GM12873 (cell line): ENCODE results near the gene COBL.

Experiments used
- TF ChIP-seq, protein P1 (sequence below): IDR thresholded peaks from 2 replicates; pipeline ENCODE4 v1.5.1; 2012; ENCODE audit warnings: low read depth, mild to moderate bottlenecking, moderate library complexity, low read length, control low read depth; ENCODE audit not compliant: insufficient read depth; ENCODE audit errors: missing control alignments

COBL gene

DNA sequence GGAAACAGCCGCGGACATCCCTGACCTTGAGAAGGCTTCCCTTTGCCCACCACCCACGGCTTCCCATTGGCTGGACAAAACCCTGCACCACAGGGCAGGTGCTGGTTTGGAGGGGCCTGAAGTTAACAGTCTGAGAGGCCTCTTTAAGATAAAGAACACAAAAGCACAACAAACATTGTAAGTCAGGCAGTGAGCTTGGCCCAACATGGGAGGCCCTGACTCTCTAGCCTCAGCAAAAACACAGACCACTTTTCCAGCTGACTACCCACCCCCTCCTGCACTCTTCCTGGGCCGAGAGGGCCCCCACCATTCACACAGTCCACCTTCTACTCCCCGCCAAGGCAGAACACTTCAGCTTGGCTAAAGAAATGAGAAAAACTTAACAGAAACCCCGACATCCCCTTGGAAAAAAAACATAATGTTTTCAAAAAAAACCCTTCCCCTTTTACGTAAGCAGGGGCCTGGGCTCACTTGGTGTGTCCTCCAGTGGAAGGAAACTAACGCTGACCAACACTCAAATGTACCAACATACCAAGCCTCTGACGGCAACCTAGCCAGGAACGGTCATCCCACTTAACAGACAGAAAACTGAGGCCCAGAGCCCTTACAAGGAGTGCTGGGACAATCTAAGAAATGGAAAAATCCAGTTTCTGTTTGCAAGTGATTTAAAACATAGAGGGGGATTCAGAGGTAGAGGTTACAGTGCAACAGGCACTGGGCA, 80.9 kb downstream of the COBL start:
- TF ChIP-seq, protein P1, sequence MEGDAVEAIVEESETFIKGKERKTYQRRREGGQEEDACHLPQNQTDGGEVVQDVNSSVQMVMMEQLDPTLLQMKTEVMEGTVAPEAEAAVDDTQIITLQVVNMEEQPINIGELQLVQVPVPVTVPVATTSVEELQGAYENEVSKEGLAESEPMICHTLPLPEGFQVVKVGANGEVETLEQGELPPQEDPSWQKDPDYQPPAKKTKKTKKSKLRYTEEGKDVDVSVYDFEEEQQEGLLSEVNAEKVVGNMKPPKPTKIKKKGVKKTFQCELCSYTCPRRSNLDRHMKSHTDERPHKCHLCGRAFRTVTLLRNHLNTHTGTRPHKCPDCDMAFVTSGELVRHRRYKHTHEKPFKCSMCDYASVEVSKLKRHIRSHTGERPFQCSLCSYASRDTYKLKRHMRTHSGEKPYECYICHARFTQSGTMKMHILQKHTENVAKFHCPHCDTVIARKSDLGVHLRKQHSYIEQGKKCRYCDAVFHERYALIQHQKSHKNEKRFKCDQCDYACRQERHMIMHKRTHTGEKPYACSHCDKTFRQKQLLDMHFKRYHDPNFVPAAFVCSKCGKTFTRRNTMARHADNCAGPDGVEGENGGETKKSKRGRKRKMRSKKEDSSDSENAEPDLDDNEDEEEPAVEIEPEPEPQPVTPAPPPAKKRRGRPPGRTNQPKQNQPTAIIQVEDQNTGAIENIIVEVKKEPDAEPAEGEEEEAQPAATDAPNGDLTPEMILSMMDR = no peak

DNA sequence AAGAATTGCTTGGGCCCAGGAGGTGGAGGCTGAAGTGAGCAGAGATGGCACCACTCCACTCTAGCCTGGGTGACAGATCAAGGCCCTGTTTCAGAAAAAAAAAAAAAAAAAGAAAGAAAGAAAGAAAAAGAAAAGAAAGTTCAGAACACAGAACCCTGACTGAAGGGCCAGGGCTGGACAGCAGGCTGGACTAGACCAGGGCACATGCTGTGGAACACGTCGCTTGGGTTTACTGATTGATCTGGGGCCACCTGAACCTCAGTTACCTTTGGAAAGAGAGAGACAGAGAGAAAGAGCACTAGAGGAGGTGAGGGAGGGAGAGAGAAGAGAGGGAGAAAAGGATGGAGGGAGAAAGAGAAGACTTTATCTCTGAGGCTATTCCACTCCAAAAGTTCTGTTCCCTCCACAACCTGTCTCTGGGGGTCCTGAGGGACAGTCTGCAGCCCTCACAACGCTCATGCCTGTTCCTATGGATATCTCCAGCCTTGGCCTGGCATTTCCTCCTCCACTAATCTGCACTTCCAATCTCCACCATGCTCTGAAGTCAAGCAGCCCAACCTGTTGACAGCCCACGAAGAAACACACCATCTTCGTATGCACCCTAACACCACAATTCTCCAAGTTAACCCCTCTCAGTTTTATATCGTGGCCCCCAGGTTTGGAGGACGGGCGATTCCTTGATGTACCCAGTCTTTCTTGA, 81.8 kb downstream of the COBL start:
- TF ChIP-seq, protein P1 = no peak

DNA sequence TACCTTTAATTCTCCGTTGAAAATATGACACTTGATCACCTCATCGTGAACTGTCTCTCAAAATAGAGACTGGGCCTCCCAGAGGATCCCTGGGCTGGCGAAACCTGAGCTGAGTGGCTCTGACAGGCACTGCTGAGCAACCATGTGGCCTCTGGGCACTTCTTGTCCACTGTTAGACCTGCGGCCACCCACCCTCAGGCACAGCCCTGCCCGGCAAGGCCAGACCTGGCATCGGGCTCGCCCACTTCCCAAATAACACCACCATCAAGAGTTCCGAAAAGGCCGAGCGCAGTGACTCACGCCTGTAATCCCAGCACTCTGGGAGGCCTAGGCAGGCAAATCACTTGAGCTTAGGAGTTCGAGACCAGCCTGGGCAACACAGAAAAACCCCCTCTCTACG, 82.5 kb downstream of the COBL start:
- TF ChIP-seq, protein P1 = no peak

DNA sequence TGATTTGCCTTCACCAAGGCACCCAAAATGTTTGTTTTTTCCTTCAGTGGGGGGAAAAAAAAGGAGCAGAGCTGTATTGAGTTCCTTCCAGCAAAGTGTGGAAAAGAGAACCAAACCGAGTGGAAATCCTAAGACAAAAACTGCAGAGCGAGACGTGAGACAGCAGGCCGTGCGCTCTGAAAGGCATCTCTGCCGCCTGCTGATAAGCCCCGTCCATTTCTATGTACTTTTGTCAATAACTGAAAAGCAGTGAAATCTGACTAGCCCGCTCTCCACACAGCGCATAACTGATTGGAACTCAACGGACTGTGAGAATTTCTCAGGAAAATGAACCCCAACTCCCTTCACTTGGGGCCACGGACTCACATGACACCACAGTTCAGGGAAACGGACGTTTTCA, 83.2 kb downstream of the COBL start:
- TF ChIP-seq, protein P1 = no peak

DNA sequence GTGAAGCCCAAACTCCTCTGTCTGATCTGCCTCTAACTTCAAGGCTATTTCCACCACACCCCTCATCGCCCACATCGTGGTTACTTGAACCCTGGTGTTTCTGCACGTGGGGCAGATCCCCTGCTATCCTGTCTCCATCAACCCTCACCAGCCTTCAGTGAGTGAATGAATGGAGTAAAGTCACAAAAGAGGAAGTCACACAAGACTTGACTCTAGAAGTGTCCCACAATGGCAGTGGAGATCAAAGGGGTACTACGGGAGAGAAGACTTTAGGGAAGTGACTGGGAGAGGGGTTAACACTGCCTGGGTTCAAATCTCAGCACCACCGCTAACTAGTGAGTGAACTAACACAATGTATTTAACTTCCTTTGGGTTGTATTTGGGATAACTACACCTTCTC, 85.9 kb downstream of the COBL start:
- TF ChIP-seq, protein P1 = no peak

DNA sequence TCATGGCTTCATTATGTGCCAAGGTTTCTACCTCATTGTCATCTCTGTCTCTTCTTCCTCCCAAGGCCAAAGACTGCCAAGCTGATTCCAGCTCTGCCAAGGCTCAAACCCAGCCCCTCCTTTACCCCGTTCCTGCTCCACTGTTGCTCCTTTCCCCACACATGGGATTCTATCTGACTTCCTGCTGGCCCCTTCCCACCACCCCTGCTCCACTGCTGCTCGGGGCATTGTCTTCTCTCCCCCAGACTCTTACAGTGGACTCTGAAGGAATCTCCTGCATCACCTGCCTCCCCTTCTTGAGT, 86.3 kb downstream of the COBL start:
- TF ChIP-seq, protein P1 = no peak

DNA sequence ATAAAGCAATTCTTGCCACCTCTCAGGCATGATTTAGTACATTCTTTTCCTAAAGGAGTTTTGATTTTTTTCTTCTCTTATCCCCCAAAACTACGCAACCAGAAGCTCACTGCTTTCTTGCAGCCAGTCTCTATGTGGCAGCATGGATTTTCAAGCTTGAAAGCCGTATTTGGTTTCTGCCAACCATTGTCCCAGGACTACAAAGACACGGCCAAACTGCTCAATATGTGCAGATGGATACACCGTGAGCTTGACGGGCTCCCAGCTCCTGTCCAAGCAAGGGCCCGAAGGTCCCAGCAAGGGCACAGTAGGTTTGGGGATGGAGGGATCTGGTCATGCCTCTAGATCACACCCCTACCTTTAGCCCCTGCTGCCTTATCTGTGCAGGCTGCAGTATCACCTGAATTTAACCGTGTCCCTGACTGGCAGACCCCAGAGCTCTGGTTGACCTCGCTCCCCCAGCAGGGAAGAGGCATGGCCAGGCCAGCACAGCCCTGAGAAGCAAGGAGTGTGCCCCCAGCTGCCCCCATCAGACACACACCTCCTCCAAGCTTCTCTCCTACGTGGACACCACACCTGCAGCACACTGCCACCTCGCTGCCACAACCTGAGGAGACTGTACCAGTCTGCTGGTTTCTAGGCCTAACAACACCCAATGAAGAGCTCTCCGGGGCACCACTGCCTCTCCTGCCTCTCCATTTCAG, 86.8 kb downstream of the COBL start:
- TF ChIP-seq, protein P1 = no peak
